HUES48 (cell line): Measurements from ENCODE around the gene RBP5.

Experiments used
- H3K27ac ChIP-seq: one replicate; pipeline ENCODE4 v1.7.0; 2013; ENCODE audit warnings: low read depth, low read length, inconsistent platforms
- H3K27me3 ChIP-seq: 2 replicates; pipeline ENCODE4 v1.6.1; 2013; ENCODE audit warnings: mild to moderate bottlenecking, low read length; ENCODE audit not compliant: control insufficient read depth, insufficient read depth
- H3K36me3 ChIP-seq: 2 replicates; pipeline ENCODE4 v1.6.1; 2013; ENCODE audit warnings: low read length; ENCODE audit not compliant: control insufficient read depth, insufficient read depth
- H3K4me1 ChIP-seq: 2 replicates; pipeline ENCODE4 v1.6.1; 2013; ENCODE audit warnings: mild to moderate bottlenecking, low read length; ENCODE audit not compliant: control insufficient read depth, insufficient read depth
- H3K4me3 ChIP-seq: 2 replicates; pipeline ENCODE4 v1.5.1; 2013; ENCODE audit warnings: mild to moderate bottlenecking, low read depth, low read length
- H3K9ac ChIP-seq: 2 replicates; pipeline ENCODE4 v1.6.1; 2013; ENCODE audit warnings: mild to moderate bottlenecking, low read depth, low read length, moderate library complexity
- H3K9me3 ChIP-seq: 2 replicates; pipeline ENCODE4 v1.6.1; 2013; ENCODE audit warnings: low read length; ENCODE audit not compliant: control insufficient read depth, insufficient read depth

Gene RBP5

DNA sequence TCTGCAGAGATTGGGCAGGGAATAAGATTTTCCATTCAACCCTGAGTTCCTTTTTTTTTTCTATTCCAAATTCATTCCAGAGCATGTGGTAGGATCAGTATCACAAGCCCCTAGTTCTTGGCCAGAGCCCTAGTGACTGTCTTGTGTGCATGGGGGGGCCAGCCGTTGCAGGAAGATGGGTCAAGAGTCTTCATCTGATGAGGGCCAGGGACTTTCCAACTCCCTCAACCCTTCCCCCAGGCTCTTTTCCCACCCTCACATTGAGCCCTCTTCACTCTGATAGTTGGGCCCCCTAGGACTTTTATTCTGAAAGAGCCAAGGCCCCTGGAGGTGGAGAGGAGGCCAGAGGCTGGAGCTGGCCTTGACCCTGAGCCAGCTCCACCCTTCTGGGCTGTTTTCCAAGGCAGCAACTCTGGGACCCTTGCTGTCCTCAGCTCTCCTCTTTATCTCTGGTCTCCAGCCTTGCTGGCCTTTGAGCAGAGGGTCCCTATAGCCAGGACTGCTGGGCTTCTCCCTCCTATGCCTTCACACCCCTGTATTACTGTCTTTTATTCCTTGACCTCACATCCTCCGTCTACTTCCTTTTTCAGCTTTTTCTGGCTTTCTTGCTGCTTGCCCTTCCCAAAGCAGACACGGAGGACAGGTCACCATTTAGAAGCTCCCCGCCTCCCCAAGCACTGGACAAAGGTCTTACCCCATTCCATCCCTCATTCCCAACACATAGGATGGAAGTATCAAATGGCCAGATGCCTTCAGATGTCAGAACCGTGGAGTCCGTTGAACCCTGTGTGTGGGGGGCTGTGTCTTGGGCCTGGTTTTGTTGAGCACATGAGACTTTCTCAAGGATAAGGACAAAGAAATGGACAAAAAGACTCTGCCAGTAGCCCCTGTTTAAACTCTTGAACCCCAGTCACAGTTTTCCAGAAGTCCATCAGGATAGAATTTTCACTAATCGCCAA lies 5.6 kb downstream of the RBP5 start:
- no peak overlapping the region for H3K9ac ChIP-seq

GRCh38 chr12:7121324-7121723 lies 7.4 kb downstream of the RBP5 start:
- no peaks in the 10 kb centered on the region for H3K36me3 ChIP-seq
- H3K4me1 ChIP-seq: no peaks in the 10 kb centered on the region
- H3K27me3 ChIP-seq: no peaks in the 10 kb centered on the region
- no peaks in the 10 kb centered on the region for H3K9me3 ChIP-seq
- no peak overlapping the region for H3K27ac ChIP-seq
- no peak overlapping the region for H3K9ac ChIP-seq
- no peak overlapping the region for H3K4me3 ChIP-seq

More for the DNA sequence above, 5.6 kb downstream of the RBP5 start:
- Histone ChIP-seq H3K27me3 (no peaks in the 10 kb centered on the region), H3K9me3 (no peaks in the 10 kb centered on the region), H3K36me3 (no peaks in the 10 kb centered on the region), H3K27ac (no peak overlapping the region), H3K4me3 (no peak overlapping the region), H3K4me1 (no peaks in the 10 kb centered on the region)

DNA sequence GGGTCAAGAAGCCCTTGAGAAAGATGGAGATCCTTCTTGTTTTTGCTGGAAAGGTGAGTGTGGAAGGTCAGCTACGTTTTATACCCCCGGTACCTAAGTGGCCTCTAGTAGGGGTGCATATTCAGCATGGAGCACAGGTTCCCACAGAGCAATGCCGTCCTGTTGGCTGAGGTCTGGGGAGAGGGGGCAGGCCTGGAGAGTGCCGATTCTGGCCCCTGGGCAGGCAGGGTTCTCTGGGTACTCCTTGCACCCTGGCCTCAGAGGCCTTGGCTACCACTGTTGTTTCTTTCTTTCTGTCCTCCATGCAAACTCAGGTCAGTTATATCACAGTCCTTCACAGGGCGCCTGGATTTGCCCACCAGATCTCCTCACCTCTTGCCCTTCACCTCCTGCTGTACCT lies 8.5 kb downstream of the RBP5 start:
- H3K4me1 ChIP-seq: no peaks in the 10 kb centered on the region
- no peaks in the 10 kb centered on the region for H3K27me3 ChIP-seq

DNA sequence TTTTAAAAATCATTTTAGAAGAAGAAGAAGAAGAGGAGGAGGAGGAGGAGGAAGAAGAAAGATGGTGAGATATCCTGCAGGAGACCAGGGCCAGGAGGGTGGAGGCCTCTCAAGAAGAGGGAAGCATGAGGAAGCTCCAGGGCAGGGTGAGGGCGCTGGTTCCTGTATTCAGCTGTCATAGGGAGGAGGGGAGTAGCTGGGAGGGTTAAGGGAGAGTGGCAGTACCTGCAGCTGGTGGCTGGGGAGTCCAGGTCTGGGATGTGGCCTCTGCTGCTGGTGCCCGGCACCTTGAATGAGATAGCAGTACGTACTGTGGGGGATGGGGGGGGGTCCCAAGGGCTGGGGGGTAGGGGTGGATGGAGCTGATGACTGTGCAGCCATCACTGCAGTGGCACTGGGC lies 9.8 kb downstream of the RBP5 start:
- H3K27ac ChIP-seq: no peak overlapping the region
- H3K4me3 ChIP-seq: no peak overlapping the region
- no peaks in the 10 kb centered on the region for H3K9me3 ChIP-seq
- H3K27me3 ChIP-seq: no peaks in the 10 kb centered on the region
- no peaks in the 10 kb centered on the region for H3K4me1 ChIP-seq
- H3K9ac ChIP-seq: no peak overlapping the region
- H3K36me3 ChIP-seq: no peaks in the 10 kb centered on the region

More for the DNA sequence above, 8.5 kb downstream of the RBP5 start:
- H3K4me3 ChIP-seq: no peak overlapping the region
- H3K9ac ChIP-seq: no peak overlapping the region
- no peaks in the 10 kb centered on the region for H3K9me3 ChIP-seq
- H3K27ac ChIP-seq: no peak overlapping the region
- no peaks in the 10 kb centered on the region for H3K36me3 ChIP-seq

- Histone ChIP-seq H3K27me3 (no peaks in the 10 kb centered on the region), H3K27ac (no peak overlapping the region), H3K4me1 (no peaks in the 10 kb centered on the region), H3K9me3 (no peaks in the 10 kb centered on the region), H3K4me3 (no peak overlapping the region), H3K36me3 (no peaks in the 10 kb centered on the region), H3K9ac (no peak overlapping the region)
Measured at GRCh38 chr12:7117670-7118069, 11.0 kb downstream of the RBP5 start.

GRCh38 chr12:7116916-7117315 lies 11.8 kb downstream of the RBP5 start:
- no peaks in the 10 kb centered on the region for H3K9me3 ChIP-seq
- no peaks in the 10 kb centered on the region for H3K36me3 ChIP-seq
- H3K4me3 ChIP-seq: no peak overlapping the region
- H3K27me3 ChIP-seq: no peaks in the 10 kb centered on the region
- no peak overlapping the region for H3K27ac ChIP-seq
- H3K4me1 ChIP-seq: no peaks in the 10 kb centered on the region
- H3K9ac ChIP-seq: no peak overlapping the region

DNA sequence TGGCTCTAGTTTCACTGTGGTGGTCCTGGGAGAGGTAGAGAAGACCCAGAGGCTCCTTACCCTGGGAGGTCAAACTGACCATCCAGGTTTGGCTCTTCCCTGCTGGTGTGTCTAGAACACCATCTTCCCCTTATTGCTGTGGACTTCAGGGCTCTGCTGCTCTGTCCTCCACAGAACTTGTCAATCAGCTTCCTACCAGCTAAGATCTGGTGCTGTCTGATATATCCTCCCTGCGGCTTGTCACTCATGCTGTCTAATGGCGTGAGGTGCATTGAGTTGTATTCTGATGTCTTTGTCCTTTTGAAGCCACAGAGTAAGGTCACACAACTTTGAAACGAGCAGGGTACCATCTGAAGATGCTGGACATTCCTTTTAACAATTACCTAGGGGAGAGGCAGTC lies 12.5 kb downstream of the RBP5 start:
- Histone ChIP-seq H3K4me1 (no peaks in the 10 kb centered on the region), H3K36me3 (no peaks in the 10 kb centered on the region), H3K9me3 (no peaks in the 10 kb centered on the region), H3K4me3 (no peak overlapping the region), H3K27ac (no peak overlapping the region), H3K27me3 (no peaks in the 10 kb centered on the region), H3K9ac (no peak overlapping the region)

GRCh38 chr12:7114851-7115250 lies 13.8 kb downstream of the RBP5 start:
- Histone ChIP-seq H3K27ac (no peak overlapping the region), H3K9me3 (no peaks in the 10 kb centered on the region), H3K9ac (no peak overlapping the region), H3K4me1 (no peaks in the 10 kb centered on the region), H3K27me3 (no peaks in the 10 kb centered on the region), H3K36me3 (no peaks in the 10 kb centered on the region), H3K4me3 (no peak overlapping the region)

DNA sequence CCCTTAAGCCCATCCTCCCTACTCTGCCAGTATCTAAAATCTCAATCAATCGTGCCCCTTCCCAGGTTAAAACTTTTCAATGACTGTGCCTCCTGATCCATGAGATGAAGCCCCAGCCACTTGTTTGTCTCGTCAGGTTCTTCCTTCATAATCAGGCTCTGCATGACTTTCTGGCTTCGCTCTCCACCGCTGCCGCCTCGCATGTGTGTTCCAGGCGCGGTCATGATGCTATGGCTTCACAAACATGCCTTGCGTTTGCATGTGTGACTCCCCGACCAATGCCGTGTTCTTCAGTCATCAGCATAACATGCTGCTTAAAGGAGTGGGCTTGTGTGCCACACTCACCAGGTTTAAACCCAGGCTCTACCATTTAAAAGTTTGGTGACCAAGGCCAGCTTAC lies 14.7 kb downstream of the RBP5 start:
- Histone ChIP-seq H3K4me1 (no peaks in the 10 kb centered on the region), H3K27me3 (no peaks in the 10 kb centered on the region), H3K27ac (no peak overlapping the region), H3K36me3 (no peaks in the 10 kb centered on the region), H3K9me3 (no peaks in the 10 kb centered on the region), H3K4me3 (no peak overlapping the region), H3K9ac (no peak overlapping the region)

DNA sequence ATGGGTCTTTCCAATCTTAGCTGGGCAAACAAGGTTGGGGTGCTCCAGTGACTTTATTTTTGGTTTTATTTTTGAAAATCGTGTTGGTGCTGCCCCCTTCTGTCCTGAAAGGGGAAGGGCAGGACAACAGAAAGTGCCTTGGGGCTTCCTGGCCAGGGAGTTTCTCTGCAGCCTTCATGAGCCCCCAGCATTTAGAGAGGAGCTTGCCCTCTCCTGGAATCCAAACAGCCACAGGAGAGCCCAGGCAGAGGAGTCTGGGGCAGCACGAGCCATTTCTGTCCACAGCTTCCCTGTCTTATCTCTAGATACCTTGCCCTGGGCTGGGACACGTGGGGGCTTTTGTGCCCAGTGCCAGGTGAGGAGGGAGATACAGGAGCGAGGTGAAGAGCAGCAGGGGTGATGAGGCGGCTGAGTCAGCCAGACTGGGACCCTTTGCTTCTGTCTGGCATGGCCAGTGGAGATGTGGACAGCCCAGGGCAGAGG lies 15.3 kb downstream of the RBP5 start:
- H3K4me1 ChIP-seq: no peaks in the 10 kb centered on the region
- no peak overlapping the region for H3K9ac ChIP-seq
- no peaks in the 10 kb centered on the region for H3K9me3 ChIP-seq
- no peak overlapping the region for H3K4me3 ChIP-seq
- no peak overlapping the region for H3K27ac ChIP-seq
- H3K27me3 ChIP-seq: no peaks in the 10 kb centered on the region
- H3K36me3 ChIP-seq: no peaks in the 10 kb centered on the region

DNA sequence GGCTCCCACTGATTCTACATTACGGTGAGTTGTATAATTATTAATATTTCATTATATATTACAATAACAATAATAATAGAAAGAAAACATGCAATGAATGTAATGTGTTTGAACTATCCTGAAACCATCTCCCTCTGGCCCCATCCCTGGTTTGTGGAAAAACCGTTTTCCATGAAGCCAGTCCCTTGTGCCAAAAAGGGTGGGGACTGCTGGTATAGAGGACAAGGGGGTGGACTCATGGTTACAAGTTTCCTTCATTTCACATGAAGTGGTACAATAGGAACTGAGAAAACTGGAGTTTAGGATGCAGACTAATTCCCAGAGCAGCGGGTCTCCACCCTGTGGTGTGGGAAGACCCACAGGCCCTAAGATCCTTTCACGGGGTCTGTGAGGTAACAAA lies 16.6 kb downstream of the RBP5 start:
- H3K4me1 ChIP-seq: peaks cover 7% of the 10 kb centered on the region; the same call in 1 of the 2 replicates
- H3K27ac ChIP-seq: no peak overlapping the region
- no peaks in the 10 kb centered on the region for H3K27me3 ChIP-seq
- no peaks in the 10 kb centered on the region for H3K36me3 ChIP-seq
- no peak overlapping the region for H3K4me3 ChIP-seq
- H3K9me3 ChIP-seq: no peaks in the 10 kb centered on the region
- no peak overlapping the region for H3K9ac ChIP-seq
